Measurements from ENCODE around the gene NCOR2.

- TF ChIP-seq CTCF (IDR thresholded peaks at IDR 0.05; ENCODE audit: extremely low read depth in 1 of 2, insufficient read depth in 1 of 2, low read depth in 1 of 2, low read length in 2 of 2) (no peak), POLR2A (IDR thresholded peaks at IDR 0.05; ENCODE audit: low read depth, low read length) (no peak), POLR2AphosphoS5 (IDR thresholded peaks at IDR 0.05; ENCODE audit: insufficient read depth, low read depth, low read length) (no peak), EZH2 (IDR thresholded peaks at IDR 0.05; ENCODE audit: borderline replicate concordance, low read depth, low read length, severe bottlenecking) (no peak), MAX (IDR thresholded peaks at IDR 0.05; ENCODE audit: insufficient read depth, insufficient read length) (no peak), MYC (IDR thresholded peaks at IDR 0.05; ENCODE audit: low read depth, low read length) (no peak), GATA2 (IDR thresholded peaks at IDR 0.05; ENCODE audit: insufficient read depth, insufficient read length, low read depth, low read length) (no peak), JUN (IDR thresholded peaks at IDR 0.05; ENCODE audit: borderline replicate concordance, insufficient read depth, insufficient read length, low read depth) (no peak), FOS (IDR thresholded peaks at IDR 0.05; ENCODE audit: borderline replicate concordance, insufficient read depth, low read length) (peak; percentile 43)
These were observed 43.0 kb downstream of the NCOR2 start for GRCh38 chr12:124524231-124524925.
